Neural cell (in vitro differentiated cells): Measurements from ENCODE around the gene HSD3B1. TPM values are rescaled to one million over a fixed set of nuclear protein-coding genes. Genes with fewer than 3 reads are reported as not detected.

ENCODE experiments used
- H2AFZ ChIP-seq: fragments of 200-600, 300-800 bp; sonication (generic), shearing (Covaris generic); 2 replicates; pipeline ENCODE4 v1.6.0; 2014; ENCODE audit warnings: low read depth, mild to moderate bottlenecking, antibody characterized with exemption, low read length, moderate library complexity
- H3F3A ChIP-seq: fragments of 200-600 bp; shearing (Covaris generic); 2 replicates; pipeline ENCODE4 v1.6.1; 2016; ENCODE audit warnings: mild to moderate bottlenecking, moderate library complexity, mixed read lengths, antibody characterized with exemption, low read length; ENCODE audit not compliant: insufficient read depth, poor library complexity, severe bottlenecking
- H3K27ac ChIP-seq: fragments of 200-600, 300-800 bp; sonication (generic), shearing (Covaris generic); 2 replicates; pipeline ENCODE4 v1.5.1; 2014; ENCODE audit warnings: mild to moderate bottlenecking, low read length, moderate library complexity
- H3K27me3 ChIP-seq: fragments of 300-800, 200-600 bp; sonication (generic), shearing (Covaris generic); 2 replicates; pipeline ENCODE4 v1.6.0; 2014; ENCODE audit warnings: mild to moderate bottlenecking, low read depth, low read length, moderate library complexity; ENCODE audit not compliant: insufficient read depth
- H3K36me3 ChIP-seq: fragments of 300-800, 200-600 bp; sonication (generic), shearing (Covaris generic); 2 replicates; pipeline ENCODE4 v1.5.1; 2014; ENCODE audit warnings: mild to moderate bottlenecking, antibody characterized with exemption, low read length, moderate library complexity; ENCODE audit not compliant: insufficient read depth
- H3K4me2 ChIP-seq: fragments of 300-800, 200-600 bp; sonication (generic), shearing (Covaris generic); 2 replicates; pipeline ENCODE4 v1.6.0; 2014; ENCODE audit warnings: mild to moderate bottlenecking, low read length
- H3K4me3 ChIP-seq: fragments of 300-800, 200-600 bp; sonication (generic), shearing (Covaris generic); 2 replicates; pipeline ENCODE4 v1.5.1; 2014; ENCODE audit warnings: mild to moderate bottlenecking, low read length, moderate library complexity
- H3K79me2 ChIP-seq: fragments of 200-600 bp; shearing (Covaris generic); replicated peaks from 2 replicates; pipeline ENCODE4 v1.6.0; 2014; ENCODE audit warnings: mild to moderate bottlenecking, low read length, moderate library complexity; ENCODE audit not compliant: insufficient read depth
- H3K9ac ChIP-seq: fragments of 300-800, 200-600 bp; sonication (generic), shearing (Covaris generic); 2 replicates; pipeline ENCODE4 v1.6.1; 2016; ENCODE audit warnings: mild to moderate bottlenecking, low read length, mixed read lengths
- H3K9me2 ChIP-seq: fragments of 200-600 bp; shearing (Covaris generic); 2 replicates; pipeline ENCODE4 v1.6.1; 2016; ENCODE audit warnings: mild to moderate bottlenecking, low read length, mixed read lengths; ENCODE audit not compliant: insufficient read depth
- H3K9me3 ChIP-seq: fragments of 200-600, 300-800 bp; sonication (generic), shearing (Covaris generic); 2 replicates; pipeline ENCODE4 v1.6.1; 2016; ENCODE audit warnings: mild to moderate bottlenecking, mixed run types, low read length, moderate library complexity, mixed read lengths
- H4K20me1 ChIP-seq: fragments of 200-600 bp; shearing (Covaris generic); 2 replicates; pipeline ENCODE4 v1.6.1; 2016; ENCODE audit warnings: mild to moderate bottlenecking, mixed run types; ENCODE audit not compliant: insufficient read depth
- CTCF ChIP-seq: fragments of 450-650 bp; IDR thresholded peaks from 2 replicates; pipeline ENCODE4 v1.5.1; 2014; ENCODE audit warnings: antibody characterized with exemption, mild to moderate bottlenecking, moderate library complexity; ENCODE audit not compliant: poor library complexity, severe bottlenecking
- EP300 ChIP-seq: fragments of 450-650 bp; conservative IDR thresholded peaks from 2 replicates; pipeline ENCODE4 v1.6.1; 2014; ENCODE audit warnings: antibody characterized with exemption, mild to moderate bottlenecking, moderate library complexity; ENCODE audit not compliant: poor library complexity, severe bottlenecking
- EZH2 ChIP-seq: fragments of 200-600, 300-800 bp; shearing (Covaris generic), sonication (generic); IDR thresholded peaks from 2 replicates; pipeline ENCODE4 v1.6.1; 2014; ENCODE audit warnings: antibody characterized with exemption, low read length, borderline replicate concordance, mild to moderate bottlenecking; ENCODE audit not compliant: insufficient read depth, poor library complexity, severe bottlenecking
- MXI1 ChIP-seq: fragments of 450-650 bp; conservative IDR thresholded peaks from 2 replicates; pipeline ENCODE4 v1.6.1; 2014; ENCODE audit warnings: antibody characterized with exemption, mild to moderate bottlenecking; ENCODE audit not compliant: poor library complexity, severe bottlenecking
- POLR2AphosphoS5 ChIP-seq: IDR thresholded peaks from 2 replicates; pipeline ENCODE4 v1.6.1; 2012
- RAD21 ChIP-seq: fragments of 450-650 bp; conservative IDR thresholded peaks from 2 replicates; pipeline ENCODE4 v1.6.1; 2014; ENCODE audit warnings: antibody characterized with exemption, mild to moderate bottlenecking, moderate library complexity
- REST ChIP-seq: IDR thresholded peaks from 2 replicates; pipeline ENCODE4 v1.6.1; 2012; ENCODE audit warnings: borderline replicate concordance
- SMC3 ChIP-seq: fragments of 450-650 bp; conservative IDR thresholded peaks from 2 replicates; pipeline ENCODE4 v1.6.1; 2014; ENCODE audit warnings: antibody characterized with exemption, mild to moderate bottlenecking, moderate library complexity; ENCODE audit not compliant: poor library complexity
- TAF1 ChIP-seq: IDR thresholded peaks from 2 replicates; pipeline ENCODE4 v1.6.1; 2012; ENCODE audit warnings: low read depth
- polyA plus RNA-seq: library from polyadenylated mRNA; depleted of rRNA; stranded (reverse); fragments of >200 nt; gene quantifications from 2 replicates; pipeline ENCODE4 v1.2.3, GENCODE V29; 2014

HSD3B1 gene
- polyA plus RNA-seq, 1 donor from 2014 or later = not detected

DNA sequence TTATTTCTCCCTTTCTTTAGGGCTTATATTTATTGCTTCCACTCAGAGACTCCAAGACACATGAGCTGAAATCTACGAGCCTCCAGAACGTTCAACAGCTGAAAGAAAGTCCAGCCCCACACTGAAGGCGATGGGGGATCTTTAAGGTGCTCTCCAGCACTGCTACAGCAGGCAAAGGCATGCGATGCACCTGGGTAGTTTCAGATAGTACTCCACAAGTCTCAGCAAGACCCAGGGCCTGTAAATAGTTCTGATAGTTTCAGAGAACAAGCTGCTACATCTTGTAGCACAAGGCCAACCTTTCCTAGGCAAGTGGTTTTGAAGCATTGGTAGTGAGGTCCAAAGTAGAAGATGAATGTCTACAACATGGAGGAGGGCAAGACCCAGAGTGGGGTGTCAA, 2.2 kb upstream of the HSD3B1 start:
- Histone ChIP-seq H3K9ac (no peak overlapping the region), H3F3A (no peaks in the 10 kb centered on the region), H3K79me2 (no peaks in the 10 kb centered on the region), H2AFZ (no peak overlapping the region), H3K4me3 (no peak overlapping the region), H3K27me3 (no peaks in the 10 kb centered on the region), H3K27ac (no peak overlapping the region), H3K9me2 (no peaks in the 10 kb centered on the region), H3K9me3 (no peaks in the 10 kb centered on the region), H4K20me1 (no peaks in the 10 kb centered on the region), H3K4me2 (no peak overlapping the region), H3K36me3 (no peaks in the 10 kb centered on the region)
- no peak for TF ChIP-seq REST
- no peak for TF ChIP-seq SMC3
- no peak for TF ChIP-seq TAF1
- TF ChIP-seq EZH2 = no peak
- no peak for TF ChIP-seq EP300
- TF ChIP-seq POLR2AphosphoS5 = no peak
- TF ChIP-seq CTCF = no peak
- TF ChIP-seq RAD21 = no peak
- no peak for TF ChIP-seq MXI1

DNA sequence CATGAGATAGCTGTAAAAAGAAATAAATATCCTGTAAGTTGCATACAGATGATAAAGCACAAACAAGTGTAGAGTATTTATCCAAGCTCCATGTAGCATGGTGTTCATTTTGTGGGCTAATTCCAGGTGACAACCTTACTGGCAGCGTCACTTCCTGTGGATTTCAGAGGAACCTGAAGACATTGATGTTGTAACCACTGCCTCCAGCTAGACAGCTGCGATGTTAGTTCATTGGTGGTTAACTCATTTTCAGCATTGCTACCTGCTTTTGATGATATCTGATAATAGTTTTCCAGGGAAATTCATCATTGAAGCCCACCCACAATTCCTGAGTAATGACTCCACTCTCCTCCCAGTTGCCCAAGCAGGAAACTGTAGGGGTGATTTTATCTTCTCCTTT, 3.0 kb downstream of the HSD3B1 start:
- H3K9me3 ChIP-seq = no peaks in the 10 kb centered on the region
- TF ChIP-seq RAD21 (no peak), REST (no peak), EP300 (no peak), EZH2 (no peak), POLR2AphosphoS5 (no peak), TAF1 (no peak), SMC3 (no peak), CTCF (no peak), MXI1 (no peak)
- H3F3A ChIP-seq = no peaks in the 10 kb centered on the region
- H3K4me2 ChIP-seq = no peak overlapping the region
- no peaks in the 10 kb centered on the region for H3K9me2 ChIP-seq
- no peak overlapping the region for H3K4me3 ChIP-seq
- H3K36me3 ChIP-seq = no peaks in the 10 kb centered on the region
- no peak overlapping the region for H3K9ac ChIP-seq
- no peak overlapping the region for H3K27ac ChIP-seq
- H3K79me2 ChIP-seq = no peaks in the 10 kb centered on the region
- H4K20me1 ChIP-seq = no peaks in the 10 kb centered on the region
- no peaks in the 10 kb centered on the region for H3K27me3 ChIP-seq
- H2AFZ ChIP-seq = no peak overlapping the region
